PC-3 (cell line): Measurements from ENCODE around the gene BMPER.

ENCODE experiments used
- EZH2 ChIP-seq: fragments of 300-600 bp; sonication (generic); IDR thresholded peaks from one replicate; pipeline ENCODE4 v1.6.1; 2017; ENCODE audit warnings: antibody characterized with exemption, mild to moderate bottlenecking, low read length; ENCODE audit not compliant: unreplicated experiment
- EZH2phosphoT487 ChIP-seq: fragments of 300-600 bp; sonication (generic); IDR thresholded peaks from 2 replicates; pipeline ENCODE4 v1.6.1; 2018; ENCODE audit warnings: mild to moderate bottlenecking, antibody characterized with exemption, low read length, borderline replicate concordance
- TF ChIP-seq, protein P1 (sequence below): fragments of 300-600 bp; sonication (generic); conservative IDR thresholded peaks from 2 replicates; pipeline ENCODE4 v1.5.1; 2017; ENCODE audit warnings: antibody characterized with exemption, low read depth, mild to moderate bottlenecking, low read length

DNA sequence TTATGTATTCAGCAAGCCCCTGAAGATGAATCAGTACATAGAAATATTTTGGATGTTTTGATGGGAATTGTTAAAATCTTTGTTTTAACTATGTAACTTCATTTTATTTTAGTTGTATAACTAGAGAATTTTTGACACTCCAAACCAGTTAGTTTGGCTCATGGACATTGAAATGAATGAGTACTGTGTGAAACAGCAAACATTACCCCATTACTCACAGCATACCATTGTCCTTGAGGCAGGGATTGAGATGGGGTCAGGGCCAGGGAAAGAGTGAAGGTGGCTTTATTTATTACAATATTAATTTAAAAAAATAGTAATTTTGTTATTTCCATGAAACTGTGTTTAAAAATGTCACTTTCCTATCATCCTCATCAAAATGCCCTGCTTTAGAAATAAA is 4.8 kb upstream of the BMPER start:
- TF ChIP-seq, protein P1, sequence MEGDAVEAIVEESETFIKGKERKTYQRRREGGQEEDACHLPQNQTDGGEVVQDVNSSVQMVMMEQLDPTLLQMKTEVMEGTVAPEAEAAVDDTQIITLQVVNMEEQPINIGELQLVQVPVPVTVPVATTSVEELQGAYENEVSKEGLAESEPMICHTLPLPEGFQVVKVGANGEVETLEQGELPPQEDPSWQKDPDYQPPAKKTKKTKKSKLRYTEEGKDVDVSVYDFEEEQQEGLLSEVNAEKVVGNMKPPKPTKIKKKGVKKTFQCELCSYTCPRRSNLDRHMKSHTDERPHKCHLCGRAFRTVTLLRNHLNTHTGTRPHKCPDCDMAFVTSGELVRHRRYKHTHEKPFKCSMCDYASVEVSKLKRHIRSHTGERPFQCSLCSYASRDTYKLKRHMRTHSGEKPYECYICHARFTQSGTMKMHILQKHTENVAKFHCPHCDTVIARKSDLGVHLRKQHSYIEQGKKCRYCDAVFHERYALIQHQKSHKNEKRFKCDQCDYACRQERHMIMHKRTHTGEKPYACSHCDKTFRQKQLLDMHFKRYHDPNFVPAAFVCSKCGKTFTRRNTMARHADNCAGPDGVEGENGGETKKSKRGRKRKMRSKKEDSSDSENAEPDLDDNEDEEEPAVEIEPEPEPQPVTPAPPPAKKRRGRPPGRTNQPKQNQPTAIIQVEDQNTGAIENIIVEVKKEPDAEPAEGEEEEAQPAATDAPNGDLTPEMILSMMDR: no peak
- no peak for TF ChIP-seq EZH2phosphoT487
- TF ChIP-seq EZH2: no peak
